ENCODE data around the gene VWA2.

DNA sequence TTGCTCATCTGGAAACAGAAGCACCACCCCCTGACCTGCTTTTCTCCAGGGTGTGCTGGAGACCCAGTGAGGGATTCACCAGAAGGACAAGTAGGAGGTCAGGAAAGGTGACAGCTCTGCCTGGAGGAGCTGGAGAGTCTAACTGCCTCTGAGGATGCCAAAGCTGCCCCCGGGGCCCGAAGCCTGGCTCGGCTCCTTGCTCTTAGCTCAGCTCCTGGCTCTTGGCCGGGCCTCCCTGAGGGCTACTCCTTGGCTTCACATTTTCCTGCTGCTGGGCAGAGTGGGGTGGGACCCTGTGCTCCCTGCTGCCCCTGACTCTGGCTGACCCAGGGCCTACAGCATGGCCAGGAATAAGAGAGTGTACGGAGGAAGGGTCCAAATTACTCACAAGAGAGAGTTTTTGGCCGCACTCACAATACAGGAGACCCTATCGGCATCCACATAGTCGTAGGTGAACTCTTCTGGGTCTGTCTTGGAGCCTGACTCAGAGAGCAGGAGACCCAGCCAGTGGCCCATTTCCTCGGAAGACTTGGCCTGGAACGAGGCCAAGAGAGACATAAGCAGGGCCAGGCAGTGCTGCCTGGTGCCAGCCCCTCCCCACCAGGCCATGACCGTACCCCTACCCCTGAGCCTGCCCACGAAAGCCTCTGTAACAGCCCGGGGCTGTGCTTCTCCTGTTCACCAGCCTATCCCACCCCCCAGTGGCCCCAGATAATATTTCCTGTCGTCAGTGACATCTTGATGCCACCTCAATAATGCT, 63.1 kb downstream of the VWA2 start:
- TF ChIP-seq, protein P1, sequence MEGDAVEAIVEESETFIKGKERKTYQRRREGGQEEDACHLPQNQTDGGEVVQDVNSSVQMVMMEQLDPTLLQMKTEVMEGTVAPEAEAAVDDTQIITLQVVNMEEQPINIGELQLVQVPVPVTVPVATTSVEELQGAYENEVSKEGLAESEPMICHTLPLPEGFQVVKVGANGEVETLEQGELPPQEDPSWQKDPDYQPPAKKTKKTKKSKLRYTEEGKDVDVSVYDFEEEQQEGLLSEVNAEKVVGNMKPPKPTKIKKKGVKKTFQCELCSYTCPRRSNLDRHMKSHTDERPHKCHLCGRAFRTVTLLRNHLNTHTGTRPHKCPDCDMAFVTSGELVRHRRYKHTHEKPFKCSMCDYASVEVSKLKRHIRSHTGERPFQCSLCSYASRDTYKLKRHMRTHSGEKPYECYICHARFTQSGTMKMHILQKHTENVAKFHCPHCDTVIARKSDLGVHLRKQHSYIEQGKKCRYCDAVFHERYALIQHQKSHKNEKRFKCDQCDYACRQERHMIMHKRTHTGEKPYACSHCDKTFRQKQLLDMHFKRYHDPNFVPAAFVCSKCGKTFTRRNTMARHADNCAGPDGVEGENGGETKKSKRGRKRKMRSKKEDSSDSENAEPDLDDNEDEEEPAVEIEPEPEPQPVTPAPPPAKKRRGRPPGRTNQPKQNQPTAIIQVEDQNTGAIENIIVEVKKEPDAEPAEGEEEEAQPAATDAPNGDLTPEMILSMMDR (IDR thresholded peaks at IDR 0.05; ENCODE audit: extremely low read depth in 1 of 2, insufficient read depth in 1 of 2, low read depth in 1 of 2, low read length in 2 of 2): no peak
- TF ChIP-seq GATA2 (IDR thresholded peaks at IDR 0.05; ENCODE audit: insufficient read depth, insufficient read length, low read depth, low read length) (no peak), POLR2AphosphoS5 (IDR thresholded peaks at IDR 0.05; ENCODE audit: insufficient read depth, low read depth, low read length) (no peak), POLR2A (IDR thresholded peaks at IDR 0.05; ENCODE audit: low read depth, low read length) (no peak), EZH2 (IDR thresholded peaks at IDR 0.05; ENCODE audit: borderline replicate concordance, low read depth, low read length, severe bottlenecking) (no peak), FOS (IDR thresholded peaks at IDR 0.05; ENCODE audit: borderline replicate concordance, insufficient read depth, low read length) (no peak), JUN (IDR thresholded peaks at IDR 0.05; ENCODE audit: borderline replicate concordance, insufficient read depth, insufficient read length, low read depth) (no peak), MYC (IDR thresholded peaks at IDR 0.05; ENCODE audit: low read depth, low read length) (no peak)
- TF ChIP-seq, protein P2, sequence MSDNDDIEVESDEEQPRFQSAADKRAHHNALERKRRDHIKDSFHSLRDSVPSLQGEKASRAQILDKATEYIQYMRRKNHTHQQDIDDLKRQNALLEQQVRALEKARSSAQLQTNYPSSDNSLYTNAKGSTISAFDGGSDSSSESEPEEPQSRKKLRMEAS (IDR thresholded peaks at IDR 0.05; ENCODE audit: insufficient read depth, insufficient read length): no peak
